ENCODE measurements around the gene CBLC.

CBLC gene

DNA sequence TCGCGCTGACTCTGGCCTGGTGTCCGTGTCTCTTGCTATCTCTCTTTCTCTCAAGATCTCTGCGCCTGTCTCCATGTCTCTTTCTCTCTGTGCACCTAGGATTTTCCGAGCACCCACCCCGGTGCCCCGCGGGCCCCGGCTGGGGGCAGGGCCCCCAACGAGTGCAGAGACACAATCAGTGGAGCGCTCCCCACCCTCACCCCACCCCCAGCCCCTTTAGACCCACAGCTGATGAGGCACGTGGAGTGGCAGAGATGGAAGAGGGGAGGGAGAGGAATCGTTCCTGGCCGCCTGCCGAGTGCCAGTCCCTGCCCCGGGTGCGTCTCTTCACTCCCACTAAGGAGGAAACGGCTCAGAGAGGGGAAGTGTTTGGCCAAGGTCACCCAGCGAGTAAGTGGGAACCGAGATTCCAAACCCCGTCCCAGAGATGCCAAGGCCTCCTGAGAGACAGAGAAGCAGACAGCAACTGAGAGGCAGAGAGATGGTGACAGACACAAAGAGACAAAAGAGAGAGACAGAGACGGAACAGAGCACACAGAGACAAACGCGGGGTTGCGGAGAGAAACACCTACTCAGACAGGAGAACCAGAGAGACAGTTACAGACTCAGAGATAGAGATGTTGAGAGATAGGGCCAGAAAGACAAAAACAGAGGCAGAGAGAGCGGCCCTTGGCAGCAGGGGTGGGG, 29.8 kb upstream of the CBLC start:
- Histone ChIP-seq H3K27me3 (ENCODE audit: control insufficient read depth, insufficient read depth, low read length) (no peaks in the 10 kb centered on the region), H3K9me3 (replicated peaks; ENCODE audit: low read length) (no peaks in the 10 kb centered on the region), H3K4me1 (ENCODE audit: control insufficient read depth, insufficient read depth, low read length) (peaks cover 65% of the 10 kb centered on the region), H3K36me3 (ENCODE audit: insufficient read depth, low read length) (peaks cover 18% of the 10 kb centered on the region), H3K9ac (ENCODE audit: low read depth, low read length) (peak overlapping the region; percentile 78), H3K4me3 (ENCODE audit: low read length) (peak overlapping the region; percentile 77), H3K4me2 (ENCODE audit: low read length) (peak overlapping the region; percentile 95)

DNA sequence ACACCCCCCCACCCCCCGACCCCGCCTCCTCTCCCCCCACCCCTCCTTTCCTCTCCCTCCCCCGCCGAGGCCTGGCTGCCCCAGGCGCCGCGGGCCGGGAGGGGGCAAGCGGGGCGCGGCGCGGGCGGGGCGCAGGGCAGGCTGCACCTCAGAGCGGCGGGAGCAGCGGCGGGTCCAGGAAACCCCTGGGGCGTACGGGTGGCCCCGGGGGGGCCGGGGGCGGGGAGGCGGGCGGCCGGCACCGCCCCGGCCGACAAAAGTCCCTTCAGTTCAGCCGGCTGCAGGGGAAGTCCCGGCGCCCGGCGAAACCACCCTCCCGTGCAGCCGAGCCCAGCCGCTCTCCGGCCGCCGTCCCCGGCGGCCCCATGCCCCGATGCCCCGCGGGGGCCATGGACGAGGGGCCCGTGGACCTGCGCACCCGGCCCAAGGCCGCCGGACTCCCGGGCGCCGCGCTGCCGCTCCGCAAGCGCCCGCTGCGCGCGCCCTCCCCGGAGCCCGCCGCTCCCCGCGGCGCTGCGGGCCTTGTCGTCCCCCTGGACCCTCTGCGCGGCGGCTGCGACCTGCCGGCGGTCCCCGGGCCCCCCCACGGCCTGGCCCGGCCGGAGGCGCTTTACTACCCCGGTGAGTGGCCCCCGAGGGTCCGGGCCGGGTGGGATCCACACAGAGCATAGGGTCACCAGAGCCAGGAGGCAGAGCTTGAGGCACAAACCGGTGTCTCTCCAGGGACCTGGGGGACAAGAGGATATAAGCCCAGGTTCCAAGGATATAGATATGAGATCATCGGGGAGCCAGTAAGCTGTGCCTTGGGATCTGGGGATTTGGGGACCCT, 29.1 kb upstream of the CBLC start, which contains the start of gene BCL3:
Gene BCL3, plus strand, starts transcription at position 283 of the 829 bp plus-strand sequence. Its CDS starts 83 bp downstream, at position 366.
- H3K9me3 ChIP-seq (replicated peaks; ENCODE audit: low read length) = no peaks in the 10 kb centered on the region
- H3K4me3 ChIP-seq (ENCODE audit: low read length) = peak within 1 kb of the TSS; percentile 77
- H3K4me1 ChIP-seq (ENCODE audit: control insufficient read depth, insufficient read depth, low read length) = peaks cover 63% of the 10 kb centered on the region
- H3K4me2 ChIP-seq (ENCODE audit: low read length) = peak within 1 kb of the TSS; percentile 95
- no peaks in the 10 kb centered on the region for H3K27me3 ChIP-seq (ENCODE audit: control insufficient read depth, insufficient read depth, low read length)
- peaks cover 20% of the 10 kb centered on the region for H3K36me3 ChIP-seq (ENCODE audit: insufficient read depth, low read length)
- H3K9ac ChIP-seq (ENCODE audit: low read depth, low read length) = peak within 1 kb of the TSS; percentile 87

DNA sequence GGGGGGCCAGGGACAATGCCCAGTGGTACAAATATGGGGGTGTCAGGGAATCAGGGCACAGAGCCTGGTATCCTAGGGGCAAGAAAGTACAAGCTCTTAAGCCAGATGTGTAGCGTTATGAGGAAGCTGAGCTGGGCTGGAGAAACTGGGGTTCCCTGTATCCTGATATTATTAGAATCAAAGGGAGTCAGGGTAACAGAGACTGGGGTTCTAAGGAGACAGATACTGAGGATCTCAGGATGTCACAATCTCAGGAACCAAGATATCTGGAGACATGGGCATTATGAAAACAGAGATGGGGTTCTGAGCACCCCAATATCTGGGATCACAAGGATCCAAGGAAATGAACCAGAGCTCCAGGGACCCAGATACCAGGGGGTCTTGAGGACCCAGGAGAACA, 28.4 kb upstream of the CBLC start:
- Histone ChIP-seq H3K36me3 (ENCODE audit: insufficient read depth, low read length) (peaks cover 20% of the 10 kb centered on the region), H3K27me3 (ENCODE audit: control insufficient read depth, insufficient read depth, low read length) (no peaks in the 10 kb centered on the region), H3K9ac (ENCODE audit: low read depth, low read length) (peak overlapping the region; percentile 87), H3K4me1 (ENCODE audit: control insufficient read depth, insufficient read depth, low read length) (peaks cover 70% of the 10 kb centered on the region), H3K9me3 (replicated peaks; ENCODE audit: low read length) (no peaks in the 10 kb centered on the region), H3K4me2 (ENCODE audit: low read length) (peak overlapping the region; percentile 89), H3K4me3 (ENCODE audit: low read length) (peak overlapping the region; percentile 77)

DNA sequence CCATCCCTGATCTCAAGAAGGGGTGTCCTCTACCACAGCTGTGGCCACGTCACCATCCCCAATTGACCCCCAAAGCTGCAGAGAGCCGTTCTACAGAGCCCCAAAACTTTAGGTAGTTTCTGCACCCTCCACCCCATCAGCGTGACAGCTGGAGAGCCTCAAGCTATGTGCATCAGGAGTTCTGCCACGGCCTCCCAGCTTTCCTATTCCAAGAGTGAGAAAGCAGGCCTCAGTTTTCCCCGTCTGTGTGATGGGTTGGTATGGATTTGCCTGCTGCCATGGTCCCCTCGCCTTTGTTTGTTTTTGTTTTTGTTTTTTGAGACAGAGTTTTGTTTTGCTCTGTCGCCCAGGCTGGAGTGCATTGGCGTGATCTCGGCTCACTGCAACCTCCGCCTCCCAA, 27.7 kb upstream of the CBLC start:
- Histone ChIP-seq H3K4me1 (ENCODE audit: control insufficient read depth, insufficient read depth, low read length) (peaks cover 71% of the 10 kb centered on the region), H3K4me3 (ENCODE audit: low read length) (peak overlapping the region; percentile 77), H3K36me3 (ENCODE audit: insufficient read depth, low read length) (peaks cover 24% of the 10 kb centered on the region), H3K27me3 (ENCODE audit: control insufficient read depth, insufficient read depth, low read length) (no peaks in the 10 kb centered on the region), H3K4me2 (ENCODE audit: low read length) (peak overlapping the region; percentile 89), H3K9ac (ENCODE audit: low read depth, low read length) (peak overlapping the region; percentile 87), H3K9me3 (replicated peaks; ENCODE audit: low read length) (no peaks in the 10 kb centered on the region)

DNA sequence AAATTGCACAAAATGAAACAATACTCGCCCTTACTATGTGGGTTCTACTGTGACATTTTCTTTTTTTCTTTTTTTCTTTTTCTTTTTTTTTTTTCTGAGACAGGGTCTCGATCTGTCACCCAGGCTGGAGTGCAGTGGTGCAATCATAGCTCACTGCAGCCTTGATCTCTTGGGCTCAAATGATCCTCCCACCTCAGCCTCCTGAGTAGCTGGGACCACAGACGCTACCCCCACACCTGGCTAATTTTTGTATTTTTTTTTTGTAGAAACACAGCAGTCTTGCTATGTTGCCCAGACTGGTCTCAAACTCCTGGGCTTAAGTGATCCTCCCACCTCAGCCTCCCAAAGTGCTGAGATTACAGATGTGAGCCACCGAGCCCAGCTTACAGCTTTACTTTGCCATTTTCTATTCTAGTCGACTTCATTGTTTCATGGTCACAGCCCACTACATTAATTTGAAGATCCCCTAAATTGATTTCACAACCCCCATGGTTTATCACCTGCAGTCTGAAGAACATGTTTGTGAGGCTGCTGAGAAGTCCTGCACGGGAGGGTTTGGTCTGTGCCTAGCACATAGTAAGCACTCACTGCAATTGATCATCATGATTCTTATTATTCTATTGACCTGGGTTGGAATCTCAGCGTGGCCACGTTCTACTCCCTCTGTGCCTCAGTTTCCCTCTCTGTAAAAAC, 25.4 kb upstream of the CBLC start:
- Histone ChIP-seq H3K36me3 (ENCODE audit: insufficient read depth, low read length) (peaks cover 30% of the 10 kb centered on the region), H3K4me1 (ENCODE audit: control insufficient read depth, insufficient read depth, low read length) (peaks cover 75% of the 10 kb centered on the region), H3K4me3 (ENCODE audit: low read length) (no peak overlapping the region), H3K27me3 (ENCODE audit: control insufficient read depth, insufficient read depth, low read length) (no peaks in the 10 kb centered on the region), H3K4me2 (ENCODE audit: low read length) (peak overlapping the region; percentile 95), H3K9me3 (replicated peaks; ENCODE audit: low read length) (no peaks in the 10 kb centered on the region), H3K9ac (ENCODE audit: low read depth, low read length) (no peak overlapping the region)

DNA sequence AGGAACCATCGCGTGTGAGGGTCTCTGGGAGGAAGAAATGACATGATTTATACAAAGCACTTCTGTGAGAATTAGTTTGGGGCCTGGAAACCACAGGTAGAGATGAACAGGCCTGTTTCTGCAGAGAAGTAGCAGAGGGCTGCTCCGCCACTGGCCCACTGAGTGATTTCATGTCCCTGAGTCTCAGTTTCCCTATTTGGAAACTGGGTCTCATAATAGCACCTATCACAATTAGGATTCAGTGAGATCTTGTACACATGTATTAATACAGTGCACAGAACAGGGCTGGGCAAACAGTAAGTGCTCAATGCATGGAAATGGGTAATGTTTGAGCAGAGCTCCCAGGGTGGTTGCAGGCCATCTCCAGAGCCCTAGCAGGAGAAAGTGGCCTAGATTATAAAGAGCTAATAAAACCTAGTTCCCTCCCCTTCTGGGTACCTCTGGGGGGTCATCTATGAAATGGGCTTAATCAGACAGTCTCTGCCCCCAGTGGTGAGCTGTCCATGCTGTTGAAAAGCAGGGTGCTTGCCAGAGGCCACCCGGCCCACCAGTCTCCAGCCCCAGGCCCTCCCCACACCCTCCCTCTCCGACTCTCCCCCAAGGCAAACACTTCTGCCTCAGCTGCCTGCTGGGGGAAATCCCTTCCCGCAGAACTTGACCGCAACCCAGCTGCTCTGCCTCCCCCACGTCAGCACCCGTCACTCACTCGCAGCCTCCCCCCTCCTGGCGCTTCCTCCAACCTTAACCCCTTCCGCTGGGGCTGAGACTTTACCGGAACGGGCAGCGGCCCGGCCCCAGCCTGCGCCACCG, 24.7 kb upstream of the CBLC start:
- H3K4me3 ChIP-seq (ENCODE audit: low read length) = peak overlapping the region; percentile 43
- no peaks in the 10 kb centered on the region for H3K9me3 ChIP-seq (replicated peaks; ENCODE audit: low read length)
- H3K36me3 ChIP-seq (ENCODE audit: insufficient read depth, low read length) = peaks cover 36% of the 10 kb centered on the region
- peak overlapping the region; percentile 95 for H3K4me2 ChIP-seq (ENCODE audit: low read length)
- H3K4me1 ChIP-seq (ENCODE audit: control insufficient read depth, insufficient read depth, low read length) = peaks cover 76% of the 10 kb centered on the region
- H3K27me3 ChIP-seq (ENCODE audit: control insufficient read depth, insufficient read depth, low read length) = no peaks in the 10 kb centered on the region
- peak overlapping the region; percentile 48 for H3K9ac ChIP-seq (ENCODE audit: low read depth, low read length)

DNA sequence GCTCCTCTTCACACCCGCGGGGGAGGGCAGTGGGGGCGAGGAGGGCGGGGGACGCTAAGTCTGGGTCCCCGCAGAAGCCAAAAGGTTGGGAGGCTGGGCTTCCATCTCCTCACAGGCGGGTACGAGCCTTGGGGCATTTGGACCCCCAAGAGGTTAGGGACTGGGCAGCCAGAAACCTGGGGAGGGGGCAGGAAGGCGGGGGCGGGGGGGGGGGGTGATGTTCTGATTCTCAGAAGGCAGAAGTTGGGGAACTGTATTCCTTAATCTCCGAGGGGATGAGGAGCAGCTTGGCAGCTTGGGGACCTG, 24.1 kb upstream of the CBLC start:
- H3K27me3 ChIP-seq (ENCODE audit: control insufficient read depth, insufficient read depth, low read length) = no peaks in the 10 kb centered on the region
- peaks cover 80% of the 10 kb centered on the region for H3K4me1 ChIP-seq (ENCODE audit: control insufficient read depth, insufficient read depth, low read length)
- H3K4me2 ChIP-seq (ENCODE audit: low read length) = peak overlapping the region; percentile 95
- no peaks in the 10 kb centered on the region for H3K9me3 ChIP-seq (replicated peaks; ENCODE audit: low read length)
- H3K36me3 ChIP-seq (ENCODE audit: insufficient read depth, low read length) = peaks cover 42% of the 10 kb centered on the region
- H3K4me3 ChIP-seq (ENCODE audit: low read length) = peak overlapping the region; percentile 65
- peak overlapping the region; percentile 82 for H3K9ac ChIP-seq (ENCODE audit: low read depth, low read length)

DNA sequence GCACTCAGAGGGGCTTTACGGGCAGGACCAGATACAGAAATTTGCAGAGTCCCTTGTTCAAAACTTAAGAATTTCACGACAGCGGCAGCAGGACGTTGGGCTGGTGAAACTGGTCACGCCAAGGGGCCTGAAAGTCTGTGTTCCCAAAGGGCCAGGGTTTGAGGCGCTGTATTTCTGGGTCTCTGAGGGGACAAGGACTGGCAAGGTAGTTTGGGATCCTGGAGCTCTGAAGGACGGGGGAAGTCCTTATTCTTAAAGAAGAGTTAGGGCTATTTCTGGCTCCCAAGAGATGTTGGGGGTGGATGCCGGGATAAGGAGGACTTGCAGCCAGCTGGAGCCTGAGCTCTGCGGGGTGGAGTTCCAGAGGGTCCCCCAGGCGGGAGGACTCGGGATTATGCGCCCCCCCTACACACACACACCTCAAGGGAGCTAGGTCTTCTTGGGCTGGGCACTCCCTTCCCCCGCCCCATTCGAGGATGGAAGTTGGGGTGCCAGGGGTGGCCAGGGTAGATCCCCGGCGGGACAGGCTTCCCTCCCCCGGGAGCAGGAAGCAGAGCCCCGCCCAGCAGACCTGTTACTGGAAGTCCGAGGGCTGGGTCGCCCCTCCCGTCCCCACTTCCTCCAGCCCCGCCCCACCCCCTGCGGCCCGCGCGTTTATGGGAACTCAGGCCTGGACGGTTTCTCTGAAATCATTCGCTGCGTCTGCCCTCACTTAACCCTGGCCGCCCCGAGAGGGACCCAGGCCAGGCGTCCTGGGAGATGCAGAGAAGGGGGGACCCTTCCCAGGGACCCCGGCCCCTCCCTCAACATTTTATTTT, 23.5 kb upstream of the CBLC start:
- Histone ChIP-seq H3K36me3 (ENCODE audit: insufficient read depth, low read length) (peaks cover 44% of the 10 kb centered on the region), H3K9ac (ENCODE audit: low read depth, low read length) (peak overlapping the region; percentile 82), H3K4me2 (ENCODE audit: low read length) (peak overlapping the region; percentile 95), H3K4me1 (ENCODE audit: control insufficient read depth, insufficient read depth, low read length) (peaks cover 81% of the 10 kb centered on the region), H3K27me3 (ENCODE audit: control insufficient read depth, insufficient read depth, low read length) (no peaks in the 10 kb centered on the region), H3K9me3 (replicated peaks; ENCODE audit: low read length) (no peaks in the 10 kb centered on the region), H3K4me3 (ENCODE audit: low read length) (peak overlapping the region; percentile 65)

DNA sequence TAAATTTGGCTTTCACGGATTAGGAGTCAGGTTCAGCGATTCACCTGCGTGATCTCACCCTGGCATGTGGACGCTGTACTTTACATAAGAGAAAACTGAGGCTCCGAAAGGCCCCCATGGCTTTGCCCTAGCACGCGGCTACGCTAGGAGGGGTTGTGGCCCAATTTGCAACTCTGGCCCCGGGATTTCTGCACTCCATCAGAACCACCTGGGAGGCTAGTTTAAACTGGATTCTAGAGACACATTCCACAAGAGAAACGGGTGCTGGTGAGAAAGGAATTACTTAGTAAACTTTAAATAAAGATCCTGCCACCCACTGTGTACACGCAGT, 23.0 kb upstream of the CBLC start:
- H3K9ac ChIP-seq (ENCODE audit: low read depth, low read length) = peak overlapping the region; percentile 82
- H3K4me1 ChIP-seq (ENCODE audit: control insufficient read depth, insufficient read depth, low read length) = peaks cover 77% of the 10 kb centered on the region
- peak overlapping the region; percentile 95 for H3K4me2 ChIP-seq (ENCODE audit: low read length)
- peak overlapping the region; percentile 65 for H3K4me3 ChIP-seq (ENCODE audit: low read length)
- no peaks in the 10 kb centered on the region for H3K9me3 ChIP-seq (replicated peaks; ENCODE audit: low read length)
- H3K27me3 ChIP-seq (ENCODE audit: control insufficient read depth, insufficient read depth, low read length) = no peaks in the 10 kb centered on the region
- H3K36me3 ChIP-seq (ENCODE audit: insufficient read depth, low read length) = peaks cover 49% of the 10 kb centered on the region

DNA sequence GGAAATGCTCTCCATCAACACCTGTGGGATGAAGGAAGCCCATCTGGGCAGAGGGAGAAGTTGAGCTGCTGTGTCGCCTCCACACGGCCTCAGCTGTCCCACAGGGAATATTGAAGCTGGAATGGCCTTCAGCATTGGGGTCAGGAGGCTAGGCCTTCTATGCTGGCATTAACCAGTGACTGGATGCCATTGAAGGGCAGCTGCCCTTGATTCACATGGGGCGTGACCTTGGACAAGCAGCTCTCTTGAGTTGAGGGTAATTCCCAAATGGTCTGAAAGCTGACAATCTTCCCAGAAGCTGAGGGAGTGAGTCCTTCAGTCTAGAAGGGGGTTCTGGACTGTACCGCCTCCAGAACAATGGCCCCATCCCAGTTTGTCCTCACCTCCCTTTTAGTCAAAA, 22.5 kb upstream of the CBLC start:
- H3K4me1 ChIP-seq (ENCODE audit: control insufficient read depth, insufficient read depth, low read length) = peaks cover 72% of the 10 kb centered on the region
- no peak overlapping the region for H3K4me3 ChIP-seq (ENCODE audit: low read length)
- H3K9ac ChIP-seq (ENCODE audit: low read depth, low read length) = no peak overlapping the region
- H3K36me3 ChIP-seq (ENCODE audit: insufficient read depth, low read length) = peaks cover 54% of the 10 kb centered on the region
- peak overlapping the region; percentile 95 for H3K4me2 ChIP-seq (ENCODE audit: low read length)
- no peaks in the 10 kb centered on the region for H3K27me3 ChIP-seq (ENCODE audit: control insufficient read depth, insufficient read depth, low read length)
- H3K9me3 ChIP-seq (replicated peaks; ENCODE audit: low read length) = no peaks in the 10 kb centered on the region

Data from skeletal muscle satellite cell (primary cell).